K562 (cell line): ENCODE measurements around the gene ZCCHC24.

Source experiments
- CTCF ChIP-seq, 3 experiments: IDR thresholded peaks in 2 of 3; conservative IDR thresholded peaks in 1 of 3; 2 replicates each; pipeline ENCODE4 v1.5.1; 2011 to 2012; ENCODE audit warnings: low read length in 3 of 3, mild to moderate bottlenecking in 3 of 3, control low read depth in 2 of 3, improper control_type of control experiment in 1 of 3, inconsistent platforms in 1 of 3, low read depth in 1 of 3, mixed read lengths in 1 of 3, moderate library complexity in 1 of 3; ENCODE audit not compliant: insufficient read depth in 2 of 3
- IRF1 ChIP-seq: sonication (generic); formaldehyde crosslinking; IDR thresholded peaks from 2 replicates; pipeline ENCODE4 v1.8.0; 2022; ENCODE audit warnings: missing genetic modification reagents, mild to moderate bottlenecking, borderline replicate concordance
- KAT8 ChIP-seq: fragments of 450-650 bp; IDR thresholded peaks from 2 replicates; pipeline ENCODE4 v1.6.1; 2016; ENCODE audit warnings: low read depth, mild to moderate bottlenecking
- MAX ChIP-seq: sonication (generic); formaldehyde crosslinking; IDR thresholded peaks from 2 replicates; pipeline ENCODE4 v1.9.0; 2022; ENCODE audit warnings: mild to moderate bottlenecking, missing genetic modification reagents
- MCM3 ChIP-seq: fragments of 450-650 bp; IDR thresholded peaks from 2 replicates; pipeline ENCODE4 v1.6.1; 2016
- NR2F6 ChIP-seq: fragments of 450-650 bp; formaldehyde crosslinking; IDR thresholded peaks from 2 replicates; pipeline ENCODE4 v1.4.0; 2020; ENCODE audit warnings: mild to moderate bottlenecking
- PHB2 ChIP-seq: fragments of 450-650 bp; IDR thresholded peaks from 2 replicates; pipeline ENCODE4 v1.6.1; 2017; ENCODE audit warnings: low read depth
- RAD51 ChIP-seq: fragments of 450-650 bp; IDR thresholded peaks from 2 replicates; pipeline ENCODE4 v1.7.1; 2016; ENCODE audit warnings: low read depth, mild to moderate bottlenecking, borderline replicate concordance
- SUPT5H ChIP-seq: fragments of 450-650 bp; IDR thresholded peaks from 2 replicates; pipeline ENCODE4 v1.6.1; 2016

- TF ChIP-seq SUPT5H: no peak
- TF ChIP-seq IRF1 (CRISPR knock-in tag): no peak
- TF ChIP-seq PHB2: no peak
- no peak for TF ChIP-seq CTCF (IDR thresholded peaks at IDR 0.05 in 2 of 3, conservative IDR thresholded peaks at IDR 0.05 in 1 of 3; ENCODE audit: insufficient read depth in 2 of 3, low read depth in 1 of 3, low read length in 3 of 3)
- no peak for TF ChIP-seq KAT8
- no peak; the same call in 1 of the 2 replicates for TF ChIP-seq MAX
- TF ChIP-seq NR2F6 (CRISPR knock-in tag): no peak
- no peak for TF ChIP-seq MCM3
- no peak for TF ChIP-seq RAD51
Measured at GRCh38 chr10:79392020-79392398, 53.4 kb downstream of the ZCCHC24 start.
